LNCaP clone FGC (cell line): ENCODE results near the gene PTPRC.

Experiments
- DNase-seq: peaks from one replicate; pipeline ENCODE4 v3.0.0-alpha.2; 2011; ENCODE audit warnings: low read depth
- H3K4me3 ChIP-seq: 2 replicates; pipeline ENCODE4 v1.5.1; 2011; ENCODE audit warnings: mild to moderate bottlenecking, low read depth, low read length, control low read depth
- TF ChIP-seq, protein P1 (sequence below): IDR thresholded peaks from 2 replicates; pipeline ENCODE4 v1.5.1; 2012; ENCODE audit warnings: mild to moderate bottlenecking; ENCODE audit not compliant: control insufficient read depth, insufficient read depth; ENCODE audit errors: extremely low read depth

The PTPRC gene

DNA sequence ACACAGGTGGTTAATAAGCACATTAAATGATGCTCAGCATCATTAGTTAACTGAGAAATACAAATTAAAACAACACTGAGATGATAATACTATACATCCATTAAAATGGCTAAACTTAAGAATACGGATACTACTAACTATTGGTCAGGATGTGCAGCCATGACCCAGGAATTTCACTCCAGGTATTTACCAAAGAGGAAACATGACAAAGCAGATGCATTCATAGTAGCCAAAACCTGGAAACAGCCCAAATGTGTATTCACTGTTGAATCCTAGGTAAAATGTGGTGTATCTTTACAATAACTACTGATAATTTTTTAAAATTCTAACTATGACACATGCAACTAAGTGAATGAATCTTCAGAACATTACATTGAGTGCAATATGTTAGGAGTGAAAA lies 73.0 kb downstream of the PTPRC start:
- DNase-seq = no peak
- TF ChIP-seq, protein P1, sequence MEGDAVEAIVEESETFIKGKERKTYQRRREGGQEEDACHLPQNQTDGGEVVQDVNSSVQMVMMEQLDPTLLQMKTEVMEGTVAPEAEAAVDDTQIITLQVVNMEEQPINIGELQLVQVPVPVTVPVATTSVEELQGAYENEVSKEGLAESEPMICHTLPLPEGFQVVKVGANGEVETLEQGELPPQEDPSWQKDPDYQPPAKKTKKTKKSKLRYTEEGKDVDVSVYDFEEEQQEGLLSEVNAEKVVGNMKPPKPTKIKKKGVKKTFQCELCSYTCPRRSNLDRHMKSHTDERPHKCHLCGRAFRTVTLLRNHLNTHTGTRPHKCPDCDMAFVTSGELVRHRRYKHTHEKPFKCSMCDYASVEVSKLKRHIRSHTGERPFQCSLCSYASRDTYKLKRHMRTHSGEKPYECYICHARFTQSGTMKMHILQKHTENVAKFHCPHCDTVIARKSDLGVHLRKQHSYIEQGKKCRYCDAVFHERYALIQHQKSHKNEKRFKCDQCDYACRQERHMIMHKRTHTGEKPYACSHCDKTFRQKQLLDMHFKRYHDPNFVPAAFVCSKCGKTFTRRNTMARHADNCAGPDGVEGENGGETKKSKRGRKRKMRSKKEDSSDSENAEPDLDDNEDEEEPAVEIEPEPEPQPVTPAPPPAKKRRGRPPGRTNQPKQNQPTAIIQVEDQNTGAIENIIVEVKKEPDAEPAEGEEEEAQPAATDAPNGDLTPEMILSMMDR = no peak
- H3K4me3 ChIP-seq = no peak overlapping the region

GRCh38 chr1:198713081-198713480 lies 74.2 kb downstream of the PTPRC start:
- H3K4me3 ChIP-seq = no peak overlapping the region
- DNase-seq = no peak
- TF ChIP-seq, protein P1 = no peak

GRCh38 chr1:198714271-198714670 lies 75.4 kb downstream of the PTPRC start:
- DNase-seq = no peak

DNA sequence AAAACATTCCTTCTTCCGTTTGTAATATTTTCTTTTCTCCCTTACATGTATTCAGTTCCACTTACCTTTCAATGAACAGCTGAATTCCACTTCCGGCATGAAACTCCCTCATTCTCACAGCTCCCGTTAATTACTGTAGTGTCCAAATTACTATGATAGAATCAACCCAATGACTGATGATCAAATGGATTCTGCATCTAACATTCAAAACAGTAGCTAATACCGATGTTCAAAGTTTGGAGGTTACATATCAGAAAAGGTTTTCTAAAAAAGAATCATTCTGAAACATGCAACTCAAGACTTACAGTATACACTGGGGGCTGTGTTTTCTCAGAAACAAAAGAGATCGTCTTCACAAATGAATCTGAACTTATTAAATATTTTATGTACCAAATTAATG lies 77.2 kb downstream of the PTPRC start:
- TF ChIP-seq, protein P1 = no peak
- no peak overlapping the region for H3K4me3 ChIP-seq
- no peak for DNase-seq

More at GRCh38 chr1:198714271-198714670, 75.4 kb downstream of the PTPRC start:
- H3K4me3 ChIP-seq = no peak overlapping the region
- TF ChIP-seq, protein P1 = no peak

DNA sequence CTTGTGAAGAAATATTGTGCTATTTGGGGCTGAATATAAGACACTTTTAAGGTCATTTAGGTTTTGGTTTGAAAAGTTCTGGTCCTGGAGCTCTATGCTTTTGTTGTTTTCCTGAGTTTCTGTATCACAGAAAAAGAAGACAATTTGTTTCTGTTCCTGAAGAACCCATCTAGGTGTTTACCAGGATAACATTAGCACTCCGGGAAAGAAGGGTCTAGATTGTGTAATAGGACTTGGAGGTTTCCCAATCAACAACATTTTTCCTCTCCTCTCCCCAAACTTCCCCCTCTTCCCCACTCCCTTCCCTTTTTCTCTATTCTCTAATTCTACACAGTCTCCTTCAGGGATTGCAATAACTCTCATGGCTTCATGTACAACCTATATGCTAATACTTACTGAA lies 78.7 kb downstream of the PTPRC start:
- DNase-seq = no peak
- H3K4me3 ChIP-seq = no peak overlapping the region
- TF ChIP-seq, protein P1 = no peak

DNA sequence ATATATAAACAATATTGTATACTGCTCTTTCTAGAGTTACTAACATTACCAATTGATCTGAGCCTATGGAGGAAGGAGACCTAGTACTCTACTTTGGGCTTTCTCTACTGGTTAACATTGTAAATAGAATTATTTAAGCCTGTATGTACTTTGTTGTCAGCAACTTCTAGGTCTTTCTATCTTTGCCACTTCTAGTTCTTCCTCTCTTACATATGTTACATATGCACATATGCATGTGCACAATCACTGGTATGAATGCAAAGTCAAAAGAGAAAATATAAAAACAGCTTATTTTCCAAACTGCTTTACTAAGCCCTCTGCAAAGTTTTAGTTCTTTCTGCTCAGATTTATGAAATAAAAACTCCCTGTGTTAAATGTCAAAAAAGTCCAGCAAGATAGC lies 84.3 kb downstream of the PTPRC start:
- no peak for DNase-seq
- H3K4me3 ChIP-seq = no peak overlapping the region
- TF ChIP-seq, protein P1 = no peak

DNA sequence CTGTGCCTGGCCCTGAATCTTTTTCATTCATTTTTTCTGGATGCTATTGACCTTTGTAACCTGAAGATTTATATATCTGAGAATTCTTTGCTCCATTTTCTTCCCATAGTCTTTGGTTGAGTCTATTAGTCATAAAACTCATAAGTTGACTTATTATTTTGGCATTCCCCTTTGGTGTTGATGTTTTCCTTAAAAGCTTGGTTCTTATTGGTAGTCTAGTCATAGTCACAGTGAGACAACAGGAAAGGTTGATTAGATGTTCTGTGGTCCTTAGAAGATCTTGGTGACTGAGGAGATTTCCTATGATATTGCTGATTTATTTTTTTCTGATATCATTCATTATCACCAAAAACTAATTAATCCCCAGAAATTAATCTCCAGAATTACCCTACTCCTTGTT lies 86.2 kb downstream of the PTPRC start:
- TF ChIP-seq, protein P1 = no peak
- DNase-seq = no peak
- no peak overlapping the region for H3K4me3 ChIP-seq
